Liver (tissue), 9 donors: ENCODE results near the gene DENND1C. TPM values are rescaled to one million over a fixed set of nuclear protein-coding genes. Genes with fewer than 3 reads are reported as not detected.

Source experiments
- DNase-seq: peaks from one replicate; pipeline ENCODE4 v3.0.0-alpha.2; 2017; ENCODE audit warnings: low spot score
- H3K27ac ChIP-seq, 2 donors: one replicate each; pipeline ENCODE4 v1.7.0; 2013; ENCODE audit warnings: inconsistent platforms in 2 of 2, low read length in 2 of 2, control low read depth in 1 of 2, low read depth in 1 of 2, mild to moderate bottlenecking in 1 of 2
- H3K27me3 ChIP-seq, 4 donors: one replicate each; pipeline versions ENCODE4 v1.6.1 to v1.7.0; 2013; ENCODE audit warnings: low read length in 3 of 4, inconsistent platforms in 1 of 4, mild to moderate bottlenecking in 1 of 4, moderate library complexity in 1 of 4; ENCODE audit not compliant: control insufficient read depth in 4 of 4, insufficient read depth in 4 of 4
- H3K36me3 ChIP-seq, 4 donors: one replicate each; pipeline versions ENCODE4 v1.6.1 to v1.7.0; 2013; ENCODE audit warnings: low read length in 3 of 4, mild to moderate bottlenecking in 3 of 4, low read depth in 1 of 4, moderate library complexity in 1 of 4; ENCODE audit not compliant: control insufficient read depth in 4 of 4, insufficient read depth in 3 of 4
- H3K4me1 ChIP-seq, 4 donors: one replicate each; pipeline versions ENCODE4 v1.6.1 to v1.7.0; 2013; ENCODE audit warnings: low read length in 3 of 4, mild to moderate bottlenecking in 3 of 4, moderate library complexity in 1 of 4; ENCODE audit not compliant: control insufficient read depth in 4 of 4, insufficient read depth in 4 of 4
- H3K4me3 ChIP-seq, 3 donors: one replicate each; pipeline versions ENCODE4 v1.6.1 to v1.7.0; 2013; ENCODE audit warnings: low read length in 3 of 3, control low read depth in 1 of 3, low read depth in 1 of 3, mild to moderate bottlenecking in 1 of 3
- H3K9ac ChIP-seq, 2 donors: one replicate each; pipeline ENCODE4 v1.7.0; 2013; ENCODE audit warnings: low read length in 2 of 2, mild to moderate bottlenecking in 2 of 2, moderate library complexity in 2 of 2, control low read depth in 1 of 2, low read depth in 1 of 2
- H3K9me3 ChIP-seq, 4 donors: one replicate each; pipeline versions ENCODE4 v1.6.1 to v1.7.0; 2013; ENCODE audit warnings: low read length in 3 of 4; ENCODE audit not compliant: control insufficient read depth in 4 of 4
- ATF3 ChIP-seq: IDR thresholded peaks from 2 replicates; pipeline ENCODE4 v1.6.1; 2016; ENCODE audit warnings: antibody characterized with exemption
- CTCF ChIP-seq: fragments of 150-350 bp; IDR thresholded peaks from 2 replicates; pipeline ENCODE4 v1.5.1; 2017; ENCODE audit warnings: improper control_type of control experiment, low read depth, low read length; ENCODE audit not compliant: missing input control
- EGR1 ChIP-seq, 2 donors: IDR thresholded peaks; 2 replicates each; pipeline ENCODE4 v1.6.1; 2016 to 2018; ENCODE audit warnings: antibody characterized with exemption in 2 of 2, low read depth in 2 of 2
- GABPA ChIP-seq, 2 donors: IDR thresholded peaks in 1 of 2; conservative IDR thresholded peaks in 1 of 2; 2 replicates each; pipeline ENCODE4 v1.6.1; 2016; ENCODE audit warnings: antibody characterized with exemption in 2 of 2, mild to moderate bottlenecking in 1 of 2, moderate library complexity in 1 of 2
- HNF4A ChIP-seq, 2 donors: conservative IDR thresholded peaks; 2 replicates each; pipeline ENCODE4 v1.6.1; 2016; ENCODE audit warnings: antibody characterized with exemption in 2 of 2, mild to moderate bottlenecking in 2 of 2
- HNF4G ChIP-seq: IDR thresholded peaks from 2 replicates; pipeline ENCODE4 v1.6.1; 2016; ENCODE audit warnings: antibody characterized with exemption
- JUND ChIP-seq, 2 donors: IDR thresholded peaks; 2 replicates each; pipeline ENCODE4 v1.6.1; 2016; ENCODE audit warnings: antibody characterized with exemption in 2 of 2
- MAX ChIP-seq: IDR thresholded peaks from 2 replicates; pipeline ENCODE4 v1.6.1; 2016; ENCODE audit warnings: antibody characterized with exemption
- NR2F2 ChIP-seq: IDR thresholded peaks from 2 replicates; pipeline ENCODE4 v1.6.1; 2016; ENCODE audit warnings: antibody characterized with exemption
- RAD21 ChIP-seq, 2 donors: IDR thresholded peaks; 2 replicates each; pipeline ENCODE4 v1.6.1; 2016; ENCODE audit warnings: antibody characterized with exemption in 2 of 2, mild to moderate bottlenecking in 2 of 2
- REST ChIP-seq: IDR thresholded peaks from 2 replicates; pipeline ENCODE4 v1.6.1; 2016; ENCODE audit warnings: antibody characterized with exemption, mild to moderate bottlenecking
- RXRA ChIP-seq, 2 donors: IDR thresholded peaks; 2 replicates each; pipeline ENCODE4 v1.6.1; 2017 to 2018; ENCODE audit warnings: antibody characterized with exemption in 2 of 2, mild to moderate bottlenecking in 1 of 2
- SP1 ChIP-seq: IDR thresholded peaks from 2 replicates; pipeline ENCODE4 v1.6.1; 2018; ENCODE audit warnings: antibody characterized with exemption, mild to moderate bottlenecking
- TAF1 ChIP-seq: conservative IDR thresholded peaks from 2 replicates; pipeline ENCODE4 v1.6.1; 2016; ENCODE audit warnings: antibody characterized with exemption, mild to moderate bottlenecking
- YY1 ChIP-seq: IDR thresholded peaks from 2 replicates; pipeline ENCODE4 v1.6.1; 2016; ENCODE audit warnings: antibody characterized with exemption, mild to moderate bottlenecking
- ZBTB33 ChIP-seq: IDR thresholded peaks from 2 replicates; pipeline ENCODE4 v1.6.1; 2016; ENCODE audit warnings: antibody characterized with exemption
- WGBS: extraction: QIAGEN DNeasy Blood & Tissue Kit; methylation state at CpG from one replicate; pipeline ENCODE4 v1.1.7; 2013; 5-methylcytosine and 5-hydroxymethylcytosine counted together
- polyA plus RNA-seq, 2 donors: library from polyadenylated mRNA; stranded (reverse) in 1 of 2; unstranded in 1 of 2; fragments of 200-250 nt in 1 of 2; fragments of >200 nt in 1 of 2; fragmentation: Nextera tagmentation in 1 of 2; extraction: Ambion mirVana in 1 of 2; gene quantifications; one replicate each; pipeline versions ENCODE4 v1.2.1 to v1.2.3, GENCODE V29; 2013 to 2015
- total RNA-seq, 2 donors: library from RNA; depleted of rRNA; stranded (reverse); fragments of >200 nt; gene quantifications; one replicate each; pipeline ENCODE4 v1.2.3, GENCODE V29; 2014
- donor health status: healthy.
- donor health status: healthy.
- donor health status: healthy.
- donor health status: healthy.
- donor health status: healthy.

The DENND1C gene
- total and polyA plus RNA-seq, 4 donors = 0.99 to 1.5 (median 1.2) TPM

GRCh38 chr19:6519289-6519688, 37.7 kb upstream of the DENND1C start:
- Histone ChIP-seq H3K27me3 (peaks cover 0 to 5% (median 0%) of the 10 kb centered on the region in 4 donors), H3K9ac (no peak overlapping the region), H3K36me3 (no peaks in the 10 kb centered on the region), H3K4me1 (peaks cover 0 to 8% (median 6%) of the 10 kb centered on the region in 4 donors), H3K27ac (no peak overlapping the region), H3K9me3 (no peaks in the 10 kb centered on the region), H3K4me3 (no peak overlapping the region)
- WGBS = 66% methylated on average over 2 of the region's 2 CpGs
- TF ChIP-seq GABPA (IDR thresholded peaks at IDR 0.05 in 1 of 2, conservative IDR thresholded peaks at IDR 0.05 in 1 of 2) (no peak), JUND (IDR thresholded peaks at IDR 0.05) (no peak)
- DNase-seq = no peak

GRCh38 chr19:6518145-6518911, 36.7 kb upstream of the DENND1C start:
- DNase-seq = no peak
- H3K27ac ChIP-seq = no peak overlapping the region
- H3K27me3 ChIP-seq = peaks cover 0 to 5% (median 0%) of the 10 kb centered on the region in 4 donors
- TF ChIP-seq TAF1 (no peak), CTCF (no peak), SP1 (no peak), ATF3 (no peak), HNF4G (no peak), RAD21 (IDR thresholded peaks at IDR 0.05) (no peak), JUND (IDR thresholded peaks at IDR 0.05) (no peak), YY1 (no peak), REST (no peak), MAX (no peak), HNF4A (conservative IDR thresholded peaks at IDR 0.05) (no peak), RXRA (IDR thresholded peaks at IDR 0.05) (no peak), NR2F2 (no peak), EGR1 (IDR thresholded peaks at IDR 0.05; ENCODE audit: low read depth in 2 of 2) (no peak), GABPA (IDR thresholded peaks at IDR 0.05 in 1 of 2, conservative IDR thresholded peaks at IDR 0.05 in 1 of 2) (no peak), ZBTB33 (no peak)
- no peak overlapping the region for H3K4me3 ChIP-seq
- H3K9ac ChIP-seq = no peak overlapping the region
- H3K9me3 ChIP-seq = no peaks in the 10 kb centered on the region
- 56% methylated on average over 14 of the region's 14 CpGs for WGBS
- peaks cover 0 to 8% (median 6%) of the 10 kb centered on the region in 4 donors for H3K4me1 ChIP-seq
- no peaks in the 10 kb centered on the region for H3K36me3 ChIP-seq
